ENCODE data around the gene MRPL28.

DNA sequence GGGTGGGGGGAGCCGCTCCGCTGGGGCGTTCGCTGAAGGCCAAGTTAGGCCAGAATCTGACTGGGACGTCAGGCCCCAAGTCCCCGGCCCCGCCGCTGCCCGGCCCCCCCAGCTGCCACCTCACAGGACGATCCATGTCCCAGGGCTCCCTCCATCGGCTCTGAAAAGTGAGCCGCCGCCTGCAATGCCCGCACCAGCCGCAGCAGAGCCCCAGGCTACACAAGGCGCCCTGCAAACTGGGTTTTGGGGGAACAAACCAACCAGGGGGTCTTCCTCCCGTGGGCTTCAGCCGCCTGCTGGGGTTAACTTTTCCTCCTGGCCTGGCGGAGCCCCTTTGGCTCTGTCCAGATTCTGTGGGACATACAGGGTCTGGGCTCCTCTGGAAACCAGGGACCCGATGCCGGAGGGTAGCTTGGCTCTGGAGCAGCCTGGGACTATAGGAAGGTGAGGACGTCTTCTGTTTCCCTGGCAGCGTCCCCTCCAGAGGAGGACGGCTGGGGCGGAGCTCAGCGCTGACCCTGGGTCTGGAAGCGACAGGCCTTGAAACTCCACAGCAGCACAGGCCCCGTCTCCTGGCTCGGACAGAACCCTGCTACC is 27.5 kb upstream of the MRPL28 start:
- TF ChIP-seq, protein P1, sequence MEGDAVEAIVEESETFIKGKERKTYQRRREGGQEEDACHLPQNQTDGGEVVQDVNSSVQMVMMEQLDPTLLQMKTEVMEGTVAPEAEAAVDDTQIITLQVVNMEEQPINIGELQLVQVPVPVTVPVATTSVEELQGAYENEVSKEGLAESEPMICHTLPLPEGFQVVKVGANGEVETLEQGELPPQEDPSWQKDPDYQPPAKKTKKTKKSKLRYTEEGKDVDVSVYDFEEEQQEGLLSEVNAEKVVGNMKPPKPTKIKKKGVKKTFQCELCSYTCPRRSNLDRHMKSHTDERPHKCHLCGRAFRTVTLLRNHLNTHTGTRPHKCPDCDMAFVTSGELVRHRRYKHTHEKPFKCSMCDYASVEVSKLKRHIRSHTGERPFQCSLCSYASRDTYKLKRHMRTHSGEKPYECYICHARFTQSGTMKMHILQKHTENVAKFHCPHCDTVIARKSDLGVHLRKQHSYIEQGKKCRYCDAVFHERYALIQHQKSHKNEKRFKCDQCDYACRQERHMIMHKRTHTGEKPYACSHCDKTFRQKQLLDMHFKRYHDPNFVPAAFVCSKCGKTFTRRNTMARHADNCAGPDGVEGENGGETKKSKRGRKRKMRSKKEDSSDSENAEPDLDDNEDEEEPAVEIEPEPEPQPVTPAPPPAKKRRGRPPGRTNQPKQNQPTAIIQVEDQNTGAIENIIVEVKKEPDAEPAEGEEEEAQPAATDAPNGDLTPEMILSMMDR (IDR thresholded peaks at IDR 0.05), result peak in 1 of 2 donors; percentile 32
- TF ChIP-seq POLR2A (IDR thresholded peaks at IDR 0.05), result no peak
- TF ChIP-seq EP300 (IDR thresholded peaks at IDR 0.05), result no peak
- TF ChIP-seq POLR2AphosphoS5 (IDR thresholded peaks at IDR 0.05), result no peak
